Endothelial cell of umbilical vein (primary cell): ENCODE measurements around the gene ATXN7L2.

Experiments
- CTCF ChIP-seq, 2 donors: IDR thresholded peaks; 1 replicate in 1 of 2; 2 replicates in 1 of 2; pipeline ENCODE4 v1.5.1; 2011; ENCODE audit warnings: low read length in 2 of 2, mild to moderate bottlenecking in 2 of 2, moderate library complexity in 2 of 2, control low read depth in 1 of 2, inconsistent platforms in 1 of 2, low read depth in 1 of 2; ENCODE audit not compliant: insufficient read depth in 1 of 2; ENCODE audit errors: extremely low read depth in 1 of 2
- EZH2 ChIP-seq: IDR thresholded peaks from 2 replicates; pipeline ENCODE4 v1.6.1; 2012; ENCODE audit warnings: borderline replicate concordance, low read depth, mild to moderate bottlenecking, moderate library complexity, low read length, inconsistent platforms; ENCODE audit not compliant: severe bottlenecking
- FOS ChIP-seq: IDR thresholded peaks from 2 replicates; pipeline ENCODE4 v1.6.1; 2011; ENCODE audit warnings: mild to moderate bottlenecking, low read length, moderate library complexity, borderline replicate concordance; ENCODE audit not compliant: insufficient read depth
- GATA2 ChIP-seq: IDR thresholded peaks from 2 replicates; pipeline ENCODE4 v1.7.0; 2011; ENCODE audit warnings: low read depth, mild to moderate bottlenecking, moderate library complexity, mixed read lengths, low read length; ENCODE audit not compliant: insufficient read length, insufficient read depth
- JUN ChIP-seq: IDR thresholded peaks from 2 replicates; pipeline ENCODE4 v1.6.1; 2011; ENCODE audit warnings: borderline replicate concordance, low read depth; ENCODE audit not compliant: insufficient read length, insufficient read depth
- MAX ChIP-seq: IDR thresholded peaks from 2 replicates; pipeline ENCODE4 v1.6.1; 2011; ENCODE audit not compliant: insufficient read depth, insufficient read length
- MYC ChIP-seq: IDR thresholded peaks from one replicate; pipeline ENCODE4 v1.6.1; 2011; ENCODE audit warnings: mild to moderate bottlenecking, low read depth, low read length
- POLR2A ChIP-seq: IDR thresholded peaks from 2 replicates; pipeline ENCODE4 v1.6.1; 2012; ENCODE audit warnings: low read depth, mild to moderate bottlenecking, control low read depth, low read length
- POLR2AphosphoS5 ChIP-seq: IDR thresholded peaks from 2 replicates; pipeline ENCODE4 v1.6.1; 2012; ENCODE audit warnings: low read depth, mild to moderate bottlenecking, control low read depth, low read length, moderate library complexity; ENCODE audit not compliant: insufficient read depth

GRCh38 chr1:109485001-109485400, 1.3 kb downstream of the ATXN7L2 start:
- TF ChIP-seq JUN (no peak), CTCF (IDR thresholded peaks at IDR 0.05; ENCODE audit: extremely low read depth in 1 of 2, insufficient read depth in 1 of 2, low read depth in 1 of 2, low read length in 2 of 2) (no peak), MYC (no peak), FOS (no peak), POLR2A (no peak), EZH2 (no peak), POLR2AphosphoS5 (no peak), MAX (no peak), GATA2 (no peak)
